ENCODE results near the gene INHBA.

Gene INHBA

DNA sequence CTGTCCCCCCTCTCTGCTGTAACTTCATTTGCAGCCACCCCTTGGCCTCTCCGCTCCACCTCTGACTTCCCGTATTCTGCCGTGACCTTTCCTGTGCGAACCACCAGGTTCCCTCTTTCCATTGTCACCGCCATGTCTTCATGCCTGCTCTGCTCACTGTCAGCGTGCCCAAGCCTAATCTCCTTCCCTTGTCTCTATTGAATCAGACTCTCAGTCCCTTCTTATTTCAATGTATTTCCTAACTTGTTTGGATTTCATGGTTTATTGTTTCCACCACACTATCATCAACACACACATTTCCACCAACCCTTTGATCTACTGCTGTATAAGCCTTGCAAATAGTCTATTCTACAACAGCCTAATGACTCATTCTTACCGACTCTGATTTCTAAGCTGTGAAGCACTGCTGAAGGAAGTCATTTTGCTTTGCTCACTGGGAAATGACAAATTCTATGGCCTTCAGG is 30.0 kb upstream of the INHBA start:
- Histone ChIP-seq H3K4me1 (ENCODE audit: control insufficient read depth, insufficient read depth, low read length, poor library complexity, severe bottlenecking) (no peaks in the 10 kb centered on the region), H3K9me3 (ENCODE audit: control insufficient read depth, low read length) (no peaks in the 10 kb centered on the region), H3K27ac (ENCODE audit: insufficient read depth, low read length, poor library complexity, severe bottlenecking) (no peak overlapping the region), H3K36me3 (ENCODE audit: control insufficient read depth, insufficient read depth, low read length) (no peaks in the 10 kb centered on the region), H3K4me3 (ENCODE audit: insufficient read depth, low read depth, low read length, poor library complexity, severe bottlenecking) (no peak overlapping the region), H3K27me3 (replicated peaks; ENCODE audit: control insufficient read depth, insufficient read depth, low read length, poor library complexity, severe bottlenecking) (no peaks in the 10 kb centered on the region)
- no peak for DNase-seq

DNA sequence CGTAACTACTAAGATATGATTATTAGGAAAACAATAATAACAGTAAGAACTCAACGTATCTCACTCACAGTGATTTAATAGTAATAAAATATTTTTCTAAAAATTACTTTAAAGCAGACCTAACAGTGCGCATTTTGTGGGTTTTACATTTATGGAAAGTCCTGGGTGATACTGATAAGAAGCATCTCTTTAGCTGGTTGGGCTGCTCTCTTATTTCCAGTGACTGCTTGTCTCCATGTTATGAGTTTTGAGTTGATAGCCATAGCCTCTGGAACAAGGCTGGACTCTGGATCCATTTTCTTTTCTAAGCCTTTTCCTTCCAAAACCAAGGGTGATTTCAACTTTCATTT is 29.5 kb upstream of the INHBA start:
- Histone ChIP-seq H3K4me1 (ENCODE audit: control insufficient read depth, insufficient read depth, low read length, poor library complexity, severe bottlenecking) (no peaks in the 10 kb centered on the region), H3K36me3 (ENCODE audit: control insufficient read depth, insufficient read depth, low read length) (no peaks in the 10 kb centered on the region), H3K4me3 (ENCODE audit: insufficient read depth, low read depth, low read length, poor library complexity, severe bottlenecking) (no peak overlapping the region), H3K27me3 (replicated peaks; ENCODE audit: control insufficient read depth, insufficient read depth, low read length, poor library complexity, severe bottlenecking) (no peaks in the 10 kb centered on the region), H3K27ac (ENCODE audit: insufficient read depth, low read length, poor library complexity, severe bottlenecking) (no peak overlapping the region), H3K9me3 (ENCODE audit: control insufficient read depth, low read length) (no peaks in the 10 kb centered on the region)
- DNase-seq = no peak

DNA sequence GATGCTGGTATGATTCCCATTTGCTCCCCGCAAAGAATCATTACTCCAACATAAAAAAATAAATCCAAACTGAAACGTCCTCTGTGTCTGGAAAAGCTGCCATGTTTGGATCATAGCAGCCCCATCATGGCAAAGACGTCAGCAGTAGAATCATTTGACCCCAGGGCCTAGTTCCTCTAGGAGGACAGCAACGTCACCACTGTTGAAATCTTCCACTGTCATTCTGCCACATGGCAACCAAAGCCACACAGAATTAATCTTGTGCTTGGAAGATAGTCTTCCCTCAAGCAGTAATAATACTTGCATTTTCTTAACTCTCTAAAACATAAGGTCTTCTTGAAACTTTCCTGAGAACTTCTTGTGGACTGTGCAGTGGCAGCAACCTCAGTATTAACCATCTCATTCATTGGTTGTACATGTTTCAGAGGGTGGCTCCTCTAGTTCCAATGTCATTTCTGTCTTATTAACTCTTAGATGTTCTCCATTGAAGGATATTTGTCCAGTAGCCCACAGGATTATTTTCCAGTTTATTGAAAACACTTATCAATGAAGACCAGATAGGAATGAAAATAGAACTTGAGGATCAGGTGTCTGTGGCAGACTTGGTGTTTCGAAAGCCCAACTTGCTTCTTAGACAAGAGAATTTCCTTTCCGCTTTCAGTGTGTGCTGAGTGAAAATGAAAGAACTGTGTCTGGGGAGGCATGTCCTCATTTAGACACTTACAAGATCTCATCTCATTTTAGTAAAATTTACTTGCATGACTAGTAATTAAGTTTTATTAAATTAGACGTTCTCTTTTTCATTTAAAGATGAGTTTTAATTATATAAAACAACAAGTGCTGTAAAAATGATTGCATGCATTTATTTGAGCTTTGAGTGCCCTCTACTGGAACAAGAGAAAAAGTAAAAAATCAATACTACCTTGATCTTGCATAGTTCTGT is 28.9 kb upstream of the INHBA start:
- no peak overlapping the region for H3K4me3 ChIP-seq (ENCODE audit: insufficient read depth, low read depth, low read length, poor library complexity, severe bottlenecking)
- no peaks in the 10 kb centered on the region for H3K4me1 ChIP-seq (ENCODE audit: control insufficient read depth, insufficient read depth, low read length, poor library complexity, severe bottlenecking)
- H3K36me3 ChIP-seq (ENCODE audit: control insufficient read depth, insufficient read depth, low read length) = no peaks in the 10 kb centered on the region
- no peak overlapping the region for H3K27ac ChIP-seq (ENCODE audit: insufficient read depth, low read length, poor library complexity, severe bottlenecking)
- no peaks in the 10 kb centered on the region for H3K27me3 ChIP-seq (replicated peaks; ENCODE audit: control insufficient read depth, insufficient read depth, low read length, poor library complexity, severe bottlenecking)
- DNase-seq = no peak
- no peaks in the 10 kb centered on the region for H3K9me3 ChIP-seq (ENCODE audit: control insufficient read depth, low read length)

- Histone ChIP-seq H3K4me1 (ENCODE audit: control insufficient read depth, insufficient read depth, low read length, poor library complexity, severe bottlenecking) (no peaks in the 10 kb centered on the region), H3K27ac (ENCODE audit: insufficient read depth, low read length, poor library complexity, severe bottlenecking) (no peak overlapping the region), H3K9me3 (ENCODE audit: control insufficient read depth, low read length) (no peaks in the 10 kb centered on the region), H3K36me3 (ENCODE audit: control insufficient read depth, insufficient read depth, low read length) (no peaks in the 10 kb centered on the region), H3K27me3 (replicated peaks; ENCODE audit: control insufficient read depth, insufficient read depth, low read length, poor library complexity, severe bottlenecking) (no peaks in the 10 kb centered on the region), H3K4me3 (ENCODE audit: insufficient read depth, low read depth, low read length, poor library complexity, severe bottlenecking) (no peak overlapping the region)
- no peak for DNase-seq
Measured at GRCh38 chr7:41730668-41731067, 27.8 kb upstream of the INHBA start.

DNA sequence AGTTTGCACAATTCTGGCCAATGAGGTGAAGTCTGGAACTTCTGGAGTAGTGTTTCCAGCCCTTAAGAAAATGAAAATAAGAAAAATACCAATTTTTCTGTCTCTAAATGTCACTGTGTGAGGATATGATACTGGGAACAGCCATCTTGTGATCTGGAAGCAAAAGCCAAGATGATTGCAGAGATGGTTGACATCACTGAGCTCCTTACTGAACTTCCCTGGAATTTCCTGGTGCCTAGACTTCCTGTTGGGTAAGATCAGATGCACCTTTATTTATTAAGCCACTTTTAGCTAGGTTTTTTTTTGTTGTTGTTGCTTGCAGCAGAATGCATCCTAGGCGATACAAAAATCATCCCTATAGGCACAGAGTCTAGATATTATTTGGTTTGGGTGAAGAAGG is 27.3 kb upstream of the INHBA start:
- no peak overlapping the region for H3K4me3 ChIP-seq (ENCODE audit: insufficient read depth, low read depth, low read length, poor library complexity, severe bottlenecking)
- no peaks in the 10 kb centered on the region for H3K36me3 ChIP-seq (ENCODE audit: control insufficient read depth, insufficient read depth, low read length)
- H3K27me3 ChIP-seq (replicated peaks; ENCODE audit: control insufficient read depth, insufficient read depth, low read length, poor library complexity, severe bottlenecking) = no peaks in the 10 kb centered on the region

GRCh38 chr7:41729059-41729458 is 26.2 kb upstream of the INHBA start:
- no peak for DNase-seq
- no peak overlapping the region for H3K4me3 ChIP-seq (ENCODE audit: insufficient read depth, low read depth, low read length, poor library complexity, severe bottlenecking)
- H3K9me3 ChIP-seq (ENCODE audit: control insufficient read depth, low read length) = no peaks in the 10 kb centered on the region
- H3K4me1 ChIP-seq (ENCODE audit: control insufficient read depth, insufficient read depth, low read length, poor library complexity, severe bottlenecking) = no peaks in the 10 kb centered on the region
- H3K27ac ChIP-seq (ENCODE audit: insufficient read depth, low read length, poor library complexity, severe bottlenecking) = no peak overlapping the region
- H3K27me3 ChIP-seq (replicated peaks; ENCODE audit: control insufficient read depth, insufficient read depth, low read length, poor library complexity, severe bottlenecking) = no peaks in the 10 kb centered on the region
- no peaks in the 10 kb centered on the region for H3K36me3 ChIP-seq (ENCODE audit: control insufficient read depth, insufficient read depth, low read length)

More for the DNA sequence above, 27.3 kb upstream of the INHBA start:
- Histone ChIP-seq H3K27ac (ENCODE audit: insufficient read depth, low read length, poor library complexity, severe bottlenecking) (no peak overlapping the region), H3K4me1 (ENCODE audit: control insufficient read depth, insufficient read depth, low read length, poor library complexity, severe bottlenecking) (no peaks in the 10 kb centered on the region), H3K9me3 (ENCODE audit: control insufficient read depth, low read length) (no peaks in the 10 kb centered on the region)
- no peak for DNase-seq

- no peak for DNase-seq
- Histone ChIP-seq H3K27me3 (replicated peaks; ENCODE audit: control insufficient read depth, insufficient read depth, low read length, poor library complexity, severe bottlenecking) (no peaks in the 10 kb centered on the region), H3K27ac (ENCODE audit: insufficient read depth, low read length, poor library complexity, severe bottlenecking) (no peak overlapping the region), H3K4me3 (ENCODE audit: insufficient read depth, low read depth, low read length, poor library complexity, severe bottlenecking) (no peak overlapping the region), H3K9me3 (ENCODE audit: control insufficient read depth, low read length) (no peaks in the 10 kb centered on the region), H3K36me3 (ENCODE audit: control insufficient read depth, insufficient read depth, low read length) (no peaks in the 10 kb centered on the region), H3K4me1 (ENCODE audit: control insufficient read depth, insufficient read depth, low read length, poor library complexity, severe bottlenecking) (no peaks in the 10 kb centered on the region)
Measured at GRCh38 chr7:41725013-41725412, 22.1 kb upstream of the INHBA start.

DNA sequence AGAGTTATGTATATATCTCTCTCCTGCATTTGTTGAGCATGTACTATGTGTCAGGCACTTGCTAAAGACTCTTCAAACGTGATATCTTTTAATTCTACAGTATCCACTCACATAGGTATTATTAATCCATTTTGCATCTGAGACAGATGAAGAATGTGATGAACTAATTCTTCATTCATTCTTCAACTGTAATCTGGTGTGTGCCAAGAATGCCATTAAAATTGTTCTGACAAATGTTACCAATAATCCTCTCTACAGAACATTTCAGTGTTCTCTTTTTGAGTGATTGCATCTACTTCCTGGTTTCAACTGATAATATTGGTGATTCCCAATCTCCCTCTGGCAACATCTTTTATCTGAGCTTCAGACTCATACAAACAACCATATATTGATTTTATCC is 18.0 kb upstream of the INHBA start:
- Histone ChIP-seq H3K27ac (ENCODE audit: insufficient read depth, low read length, poor library complexity, severe bottlenecking) (no peak overlapping the region), H3K27me3 (replicated peaks; ENCODE audit: control insufficient read depth, insufficient read depth, low read length, poor library complexity, severe bottlenecking) (no peaks in the 10 kb centered on the region), H3K9me3 (ENCODE audit: control insufficient read depth, low read length) (no peaks in the 10 kb centered on the region), H3K36me3 (ENCODE audit: control insufficient read depth, insufficient read depth, low read length) (no peaks in the 10 kb centered on the region), H3K4me3 (ENCODE audit: insufficient read depth, low read depth, low read length, poor library complexity, severe bottlenecking) (no peak overlapping the region), H3K4me1 (ENCODE audit: control insufficient read depth, insufficient read depth, low read length, poor library complexity, severe bottlenecking) (no peaks in the 10 kb centered on the region)
- DNase-seq = no peak

GRCh38 chr7:41720046-41720445 is 17.2 kb upstream of the INHBA start:
- H3K4me3 ChIP-seq (ENCODE audit: insufficient read depth, low read depth, low read length, poor library complexity, severe bottlenecking) = no peak overlapping the region
- H3K9me3 ChIP-seq (ENCODE audit: control insufficient read depth, low read length) = no peaks in the 10 kb centered on the region
- no peaks in the 10 kb centered on the region for H3K27me3 ChIP-seq (replicated peaks; ENCODE audit: control insufficient read depth, insufficient read depth, low read length, poor library complexity, severe bottlenecking)
- H3K27ac ChIP-seq (ENCODE audit: insufficient read depth, low read length, poor library complexity, severe bottlenecking) = no peak overlapping the region
- no peak for DNase-seq
- no peaks in the 10 kb centered on the region for H3K36me3 ChIP-seq (ENCODE audit: control insufficient read depth, insufficient read depth, low read length)
- no peaks in the 10 kb centered on the region for H3K4me1 ChIP-seq (ENCODE audit: control insufficient read depth, insufficient read depth, low read length, poor library complexity, severe bottlenecking)

GRCh38 chr7:41716691-41717090 is 13.8 kb upstream of the INHBA start:
- Histone ChIP-seq H3K27ac (ENCODE audit: insufficient read depth, low read length, poor library complexity, severe bottlenecking) (no peak overlapping the region), H3K9me3 (ENCODE audit: control insufficient read depth, low read length) (no peaks in the 10 kb centered on the region), H3K4me3 (ENCODE audit: insufficient read depth, low read depth, low read length, poor library complexity, severe bottlenecking) (no peak overlapping the region), H3K27me3 (replicated peaks; ENCODE audit: control insufficient read depth, insufficient read depth, low read length, poor library complexity, severe bottlenecking) (no peaks in the 10 kb centered on the region), H3K4me1 (ENCODE audit: control insufficient read depth, insufficient read depth, low read length, poor library complexity, severe bottlenecking) (no peaks in the 10 kb centered on the region), H3K36me3 (ENCODE audit: control insufficient read depth, insufficient read depth, low read length) (no peaks in the 10 kb centered on the region)
- no peak for DNase-seq
